HAP-1 (cell line): ENCODE results near the gene CFAP210.

ENCODE experiments used
- DNase-seq, 2 experiments: peaks; one replicate each; pipeline ENCODE4 v3.0.0-alpha.2; 2016 to 2020; ENCODE audit warnings: low spot score in 2 of 2
- H3K27me3 ChIP-seq: fragments of 250-450 bp; sonication (Bioruptor Pico); 2 replicates; pipeline ENCODE4 v1.5.1; 2020; ENCODE audit warnings: low read depth, mild to moderate bottlenecking, moderate library complexity
- H3K36me3 ChIP-seq: fragments of 250-450 bp; sonication (Bioruptor Pico); replicated peaks from 2 replicates; pipeline ENCODE4 v1.5.1; 2020; ENCODE audit warnings: mild to moderate bottlenecking
- H3K4me1 ChIP-seq: fragments of 250-450 bp; sonication (Bioruptor Pico); 2 replicates; pipeline ENCODE4 v1.5.1; 2020; ENCODE audit warnings: mild to moderate bottlenecking
- H3K4me3 ChIP-seq: fragments of 250-450 bp; sonication (Bioruptor Pico); 2 replicates; pipeline ENCODE4 v1.5.1; 2020; ENCODE audit warnings: mild to moderate bottlenecking, moderate library complexity
- H3K9me3 ChIP-seq: fragments of 250-450 bp; sonication (Bioruptor Pico); 2 replicates; pipeline ENCODE4 v1.5.1; 2020; ENCODE audit warnings: mild to moderate bottlenecking, moderate library complexity
- in situ Hi-C: fragments of 300-500 bp; cut with MboI; formaldehyde crosslinking; loops from 3 replicates; pipeline ENCODE4 v1.14.3; 2020; ENCODE audit warnings: low sequenced_read_pairs, inconsistent platforms, mixed read lengths

CFAP210 gene

GRCh38 chr2:169717691-169718063 lies 23.5 kb upstream of the CFAP210 start:
- no peaks in the 10 kb centered on the region for H3K36me3 ChIP-seq
- H3K9me3 ChIP-seq = no peaks in the 10 kb centered on the region
- H3K4me3 ChIP-seq = no peak overlapping the region
- H3K27me3 ChIP-seq = no peaks in the 10 kb centered on the region
- in situ Hi-C loops = no loop called here
- no peak for DNase-seq
- H3K4me1 ChIP-seq = no peaks in the 10 kb centered on the region

DNA sequence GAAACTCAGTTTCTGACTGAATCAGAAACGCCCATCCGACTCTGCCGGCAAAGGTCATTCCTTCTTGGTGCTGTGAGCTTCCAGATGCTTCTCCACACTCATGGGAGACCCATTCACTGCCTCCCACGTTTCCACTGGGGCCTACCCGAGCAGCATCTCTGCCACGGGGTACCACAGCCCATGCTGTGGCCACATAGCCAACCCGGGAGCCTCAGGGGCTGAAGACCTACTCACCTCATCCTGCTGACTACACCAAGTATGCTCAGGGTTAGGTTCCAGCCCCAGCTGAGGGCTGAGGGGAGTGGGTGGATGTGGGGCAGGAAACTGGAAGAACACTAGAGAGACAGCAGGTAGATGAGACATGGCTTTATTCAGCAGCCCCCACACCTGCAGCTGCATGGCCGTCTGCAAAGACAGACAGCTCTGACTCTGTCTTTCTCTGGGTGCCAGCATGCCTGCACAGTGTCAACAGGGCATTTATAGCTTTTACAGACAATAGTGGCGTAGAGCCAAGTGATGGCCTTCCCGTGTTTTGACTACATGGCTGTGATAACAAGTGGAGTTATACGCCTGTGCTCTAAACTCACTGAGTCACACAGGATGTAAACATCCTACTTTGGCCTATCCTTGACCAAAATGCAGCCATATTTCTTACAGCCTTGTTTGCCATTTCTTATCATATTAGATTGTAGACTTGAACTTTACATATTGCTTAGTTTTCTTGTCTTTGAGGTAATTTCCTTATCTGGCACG lies 22.9 kb upstream of the CFAP210 start:
- in situ Hi-C loops = no loop called here
- peaks cover 2% of the 10 kb centered on the region; the same call in 1 of the 2 replicates for H3K9me3 ChIP-seq
- H3K36me3 ChIP-seq = no peaks in the 10 kb centered on the region
- H3K4me1 ChIP-seq = no peaks in the 10 kb centered on the region
- no peaks in the 10 kb centered on the region for H3K27me3 ChIP-seq
- H3K4me3 ChIP-seq = no peak overlapping the region
- DNase-seq = no peak

DNA sequence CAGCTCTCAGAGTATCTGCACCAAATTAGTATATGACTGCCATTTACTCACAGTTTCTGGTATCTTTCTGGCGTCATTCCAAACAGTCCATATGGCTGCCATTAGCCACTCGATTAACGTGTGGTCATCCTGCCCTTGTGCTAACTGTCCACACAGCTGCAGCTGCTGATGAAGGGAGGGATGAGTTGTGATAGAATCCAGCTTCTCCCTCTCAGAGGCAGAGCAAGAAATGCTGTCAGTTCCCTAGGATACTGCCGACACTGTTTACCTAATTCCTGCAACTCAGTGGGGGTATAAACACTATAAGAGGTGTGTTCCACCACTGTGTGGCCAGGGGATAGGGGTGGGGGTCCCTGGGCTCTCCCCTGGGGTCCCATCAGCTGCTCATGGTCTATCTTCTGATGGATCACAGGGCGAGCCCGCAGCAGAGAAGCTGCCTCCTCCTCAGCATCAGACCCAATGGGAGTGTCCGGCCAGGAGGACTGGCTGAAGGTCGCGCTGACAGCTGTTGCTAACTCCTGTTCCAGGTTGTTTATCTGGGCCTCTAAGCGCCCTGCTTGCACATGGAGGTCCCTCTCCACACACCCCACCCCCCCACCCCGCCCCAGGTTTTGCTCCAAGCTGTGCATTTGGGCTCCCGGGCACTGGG lies 22.2 kb upstream of the CFAP210 start:
- H3K36me3 ChIP-seq = no peaks in the 10 kb centered on the region
- H3K4me1 ChIP-seq = no peaks in the 10 kb centered on the region
- no peaks in the 10 kb centered on the region for H3K27me3 ChIP-seq
- DNase-seq = no peak
- no peak overlapping the region for H3K4me3 ChIP-seq
- peaks cover 7% of the 10 kb centered on the region; the same call in 1 of the 2 replicates for H3K9me3 ChIP-seq
- in situ Hi-C loops = no loop called here

DNA sequence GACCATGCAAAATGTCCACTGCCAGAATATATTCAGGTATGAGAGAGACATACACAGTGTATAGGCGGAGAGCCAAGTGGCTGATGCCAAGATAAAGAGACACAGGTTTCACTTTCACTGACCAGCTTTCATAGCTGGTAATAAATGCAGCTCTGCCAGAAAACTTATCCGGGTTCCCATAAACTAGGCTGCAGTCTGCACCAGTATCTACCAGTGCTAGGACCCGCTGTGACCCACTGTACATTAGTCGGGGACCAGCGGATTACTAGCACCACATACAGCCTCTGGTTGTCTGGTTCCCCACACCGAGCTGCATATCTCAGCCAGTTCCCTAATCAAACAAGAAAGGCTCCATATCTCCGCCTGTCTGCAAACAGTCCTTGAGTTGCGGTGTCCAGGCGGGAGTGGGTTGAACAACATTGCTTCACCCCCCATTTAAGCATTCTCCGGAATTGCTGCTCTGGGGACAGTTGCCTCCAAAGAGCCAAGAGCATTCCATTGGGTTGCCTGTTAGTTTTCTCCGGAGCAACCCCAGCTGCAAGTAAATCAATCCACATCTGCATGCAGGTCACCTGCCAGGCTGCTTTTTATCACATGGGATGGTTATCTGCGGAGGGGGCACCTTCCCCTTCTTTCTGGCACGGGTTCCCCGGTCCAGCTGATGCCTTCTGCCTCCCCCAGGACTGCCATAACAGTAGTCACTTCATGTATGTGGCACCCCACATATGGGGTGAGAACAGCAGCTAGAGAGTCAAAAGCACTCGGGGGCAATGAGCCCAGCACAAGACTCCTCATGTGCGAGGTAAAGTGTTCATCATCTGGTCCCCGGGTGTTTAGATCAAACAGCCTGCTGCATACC lies 21.4 kb upstream of the CFAP210 start:
- Histone ChIP-seq H3K9me3 (peaks cover 8% of the 10 kb centered on the region; the same call in 1 of the 2 replicates), H3K36me3 (no peaks in the 10 kb centered on the region), H3K27me3 (no peaks in the 10 kb centered on the region), H3K4me3 (no peak overlapping the region), H3K4me1 (no peaks in the 10 kb centered on the region)
- no peak for DNase-seq
- in situ Hi-C loops = no loop called here

GRCh38 chr2:169714699-169715098 lies 20.5 kb upstream of the CFAP210 start:
- Histone ChIP-seq H3K4me1 (no peaks in the 10 kb centered on the region), H3K36me3 (no peaks in the 10 kb centered on the region), H3K9me3 (peaks cover 8% of the 10 kb centered on the region; the same call in 1 of the 2 replicates), H3K4me3 (no peak overlapping the region), H3K27me3 (no peaks in the 10 kb centered on the region)
- no peak for DNase-seq
- in situ Hi-C loops = no loop called here

GRCh38 chr2:169713331-169713730 lies 19.1 kb upstream of the CFAP210 start:
- Histone ChIP-seq H3K36me3 (no peaks in the 10 kb centered on the region), H3K4me3 (no peak overlapping the region), H3K9me3 (peaks cover 8% of the 10 kb centered on the region; the same call in 1 of the 2 replicates), H3K27me3 (no peaks in the 10 kb centered on the region), H3K4me1 (no peaks in the 10 kb centered on the region)
- in situ Hi-C loops = no loop called here
- DNase-seq = no peak

DNA sequence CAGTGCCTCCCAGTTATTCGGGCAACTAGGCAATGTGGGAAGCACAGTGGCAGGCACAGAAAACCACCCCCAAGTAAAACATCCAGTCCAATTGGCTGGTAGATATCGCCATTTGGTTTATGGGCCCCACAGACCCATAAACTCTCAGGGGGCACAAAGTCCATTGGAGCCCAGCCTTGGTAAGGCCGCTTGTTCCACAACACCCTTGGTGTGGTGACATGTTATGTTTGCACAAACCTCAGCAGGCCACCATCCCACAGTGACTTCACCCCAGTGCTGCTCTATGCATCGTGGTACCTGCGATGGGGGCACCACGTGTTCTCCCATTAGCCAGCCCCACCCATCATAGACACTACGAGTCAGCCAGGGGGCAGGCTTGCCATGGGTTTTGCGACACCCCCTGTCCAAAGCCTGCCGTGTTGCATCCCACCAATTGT lies 18.6 kb upstream of the CFAP210 start:
- Histone ChIP-seq H3K27me3 (no peaks in the 10 kb centered on the region), H3K4me3 (no peak overlapping the region), H3K9me3 (peaks cover 8% of the 10 kb centered on the region; the same call in 1 of the 2 replicates), H3K36me3 (no peaks in the 10 kb centered on the region), H3K4me1 (no peaks in the 10 kb centered on the region; the same call in 1 of the 2 replicates)
- no peak for DNase-seq
- in situ Hi-C loops = no loop called here

DNA sequence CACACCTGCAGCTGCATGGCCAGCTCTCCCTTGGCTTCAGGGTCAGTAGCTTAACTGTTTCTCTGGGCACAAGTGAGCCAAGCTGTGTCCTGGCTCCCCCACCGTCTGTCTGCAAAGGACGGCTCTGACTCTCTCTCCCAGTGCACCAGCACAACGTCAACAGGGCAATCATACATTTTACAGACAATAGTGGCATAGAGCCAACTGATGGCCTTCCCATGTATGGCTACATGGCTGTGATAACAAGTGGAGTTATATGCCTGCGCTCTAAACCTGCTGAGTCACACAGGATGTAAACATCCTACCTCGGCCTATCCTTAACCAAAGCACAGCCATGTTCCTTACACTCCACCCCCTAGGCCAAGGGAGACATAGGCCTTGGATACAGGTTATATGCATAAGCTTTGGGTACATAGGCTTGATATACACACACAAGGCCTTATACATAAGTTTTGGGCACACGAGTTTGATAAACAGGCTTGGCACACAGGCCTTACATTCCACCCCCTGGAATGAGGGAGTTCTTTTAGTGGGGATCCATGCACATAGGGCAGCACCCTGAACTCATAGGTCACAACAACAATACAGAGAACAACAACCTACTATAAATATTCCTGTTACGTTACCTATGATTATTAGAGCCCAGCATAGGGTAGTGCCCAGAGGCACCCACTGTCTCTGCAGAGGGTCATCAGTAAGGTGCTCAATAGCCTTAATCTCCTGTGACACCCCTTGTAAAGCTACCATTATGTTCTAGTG lies 17.7 kb upstream of the CFAP210 start:
- no peaks in the 10 kb centered on the region; the same call in 1 of the 2 replicates for H3K4me1 ChIP-seq
- no peak overlapping the region for H3K4me3 ChIP-seq
- DNase-seq = no peak
- in situ Hi-C loops = no loop called here
- H3K9me3 ChIP-seq = peaks cover 8% of the 10 kb centered on the region; the same call in 1 of the 2 replicates
- H3K36me3 ChIP-seq = no peaks in the 10 kb centered on the region
- no peaks in the 10 kb centered on the region for H3K27me3 ChIP-seq

DNA sequence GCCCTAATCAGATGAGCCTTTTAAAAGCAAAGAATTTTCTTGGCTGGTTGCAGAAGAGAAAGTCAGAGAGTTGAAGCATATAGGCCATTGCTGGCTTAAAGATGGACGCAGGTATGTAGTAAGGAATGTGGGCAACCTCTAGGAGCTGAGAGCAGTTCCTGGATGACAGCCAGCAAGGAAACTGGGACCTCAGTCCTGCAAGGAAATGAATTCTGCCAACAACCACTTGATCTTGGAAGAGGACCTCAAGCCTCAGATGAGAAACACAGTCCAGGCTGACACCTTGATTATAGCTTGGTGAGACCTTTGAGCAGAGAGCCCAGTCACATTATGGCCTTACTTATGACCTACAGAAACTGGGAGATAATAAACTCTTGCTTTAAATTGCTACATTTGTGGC lies 15.8 kb upstream of the CFAP210 start:
- Histone ChIP-seq H3K4me1 (no peaks in the 10 kb centered on the region; the same call in 1 of the 2 replicates), H3K9me3 (peaks cover 8% of the 10 kb centered on the region; the same call in 1 of the 2 replicates), H3K4me3 (no peak overlapping the region), H3K36me3 (no peaks in the 10 kb centered on the region), H3K27me3 (no peaks in the 10 kb centered on the region)
- in situ Hi-C loops = no loop called here
- DNase-seq = no peak

DNA sequence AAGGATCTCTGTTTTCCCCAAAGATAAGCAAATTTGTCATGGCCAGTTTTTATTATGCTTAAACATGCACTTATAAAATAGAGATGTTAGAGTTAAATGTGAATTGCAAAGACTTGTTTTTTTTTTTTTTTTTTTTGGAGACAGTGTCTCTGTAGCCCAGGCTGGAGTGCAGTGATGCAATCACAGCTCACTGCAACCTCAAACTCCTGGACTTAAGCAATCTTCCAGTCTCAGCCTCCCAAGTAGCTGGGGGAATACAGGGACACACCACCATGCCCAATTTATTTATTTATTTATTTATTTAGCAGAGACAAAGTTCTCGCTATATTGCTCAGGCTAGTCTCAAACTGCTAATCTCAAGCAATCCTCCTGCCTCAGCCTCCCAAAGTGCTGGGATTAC lies 15.1 kb upstream of the CFAP210 start:
- in situ Hi-C loops = no loop called here
- no peak for DNase-seq
- H3K4me1 ChIP-seq = no peaks in the 10 kb centered on the region; the same call in 1 of the 2 replicates
- no peak overlapping the region for H3K4me3 ChIP-seq
- H3K36me3 ChIP-seq = no peaks in the 10 kb centered on the region
- peaks cover 8% of the 10 kb centered on the region; the same call in 1 of the 2 replicates for H3K9me3 ChIP-seq
- H3K27me3 ChIP-seq = no peaks in the 10 kb centered on the region

GRCh38 chr2:169707626-169708025 lies 13.4 kb upstream of the CFAP210 start:
- no peak overlapping the region for H3K4me3 ChIP-seq
- H3K36me3 ChIP-seq = no peaks in the 10 kb centered on the region
- H3K9me3 ChIP-seq = peaks cover 8% of the 10 kb centered on the region; the same call in 1 of the 2 replicates
- no peaks in the 10 kb centered on the region; the same call in 1 of the 2 replicates for H3K4me1 ChIP-seq
- no peak for DNase-seq
- in situ Hi-C loops = no loop called here
- H3K27me3 ChIP-seq = no peaks in the 10 kb centered on the region

DNA sequence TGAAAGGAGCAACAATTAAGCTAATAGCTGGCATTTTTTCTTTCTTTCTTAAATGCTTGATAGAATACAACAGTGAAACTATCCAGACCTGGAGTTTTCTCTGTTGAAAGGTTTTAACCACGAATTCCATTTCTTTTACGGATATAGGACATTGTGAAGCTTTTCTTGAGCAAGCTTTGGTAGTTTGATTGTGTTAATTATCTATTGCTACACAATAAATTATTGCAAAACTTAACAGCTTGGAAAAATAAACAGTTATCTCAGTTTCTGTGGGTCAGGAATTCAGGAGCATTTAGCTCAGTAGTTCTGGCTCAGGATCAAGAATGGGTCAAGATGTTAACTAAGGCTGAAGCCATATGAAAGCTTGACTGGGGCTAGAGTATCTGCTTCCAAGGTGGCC lies 11.7 kb upstream of the CFAP210 start:
- Histone ChIP-seq H3K4me3 (no peak overlapping the region), H3K9me3 (no peaks in the 10 kb centered on the region), H3K27me3 (no peaks in the 10 kb centered on the region), H3K36me3 (no peaks in the 10 kb centered on the region; the same call in 1 of the 2 replicates), H3K4me1 (no peaks in the 10 kb centered on the region; the same call in 1 of the 2 replicates)
- DNase-seq = no peak
- in situ Hi-C loops = no loop called here

- DNase-seq = no peak
- in situ Hi-C loops = no loop called here
- H3K4me3 ChIP-seq = no peak overlapping the region
- no peaks in the 10 kb centered on the region for H3K9me3 ChIP-seq
- no peaks in the 10 kb centered on the region for H3K27me3 ChIP-seq
- no peaks in the 10 kb centered on the region; the same call in 1 of the 2 replicates for H3K4me1 ChIP-seq
- peaks cover 2% of the 10 kb centered on the region for H3K36me3 ChIP-seq
These were observed 10.0 kb upstream of the CFAP210 start for GRCh38 chr2:169704160-169704708.
